Endodermal cell (in vitro differentiated cells): ENCODE results near the gene RBP7. TPM values are rescaled to one million over a fixed set of nuclear protein-coding genes. Genes with fewer than 3 reads are reported as not detected.

Experiments
- DNase-seq: peaks from one replicate; pipeline ENCODE4 v3.0.0-alpha.2; 2017
- H3K27ac ChIP-seq: 2 replicates; pipeline ENCODE4 v1.5.1; 2013; ENCODE audit warnings: mild to moderate bottlenecking, low read depth, low read length, moderate library complexity
- H3K27me3 ChIP-seq: 2 replicates; pipeline ENCODE4 v1.6.1; 2013; ENCODE audit warnings: mild to moderate bottlenecking, low read length, moderate library complexity; ENCODE audit not compliant: insufficient read depth, control insufficient read depth, poor library complexity, severe bottlenecking
- H3K36me3 ChIP-seq: 2 replicates; pipeline ENCODE4 v1.7.0; 2013; ENCODE audit warnings: mild to moderate bottlenecking, low read length, moderate library complexity; ENCODE audit not compliant: control insufficient read depth, insufficient read depth
- H3K4me1 ChIP-seq: one replicate; pipeline ENCODE4 v1.7.0; 2013; ENCODE audit warnings: low read length; ENCODE audit not compliant: control insufficient read depth, insufficient read depth
- H3K4me3 ChIP-seq: 2 replicates; pipeline ENCODE4 v1.5.1; 2013; ENCODE audit warnings: mild to moderate bottlenecking, low read length, moderate library complexity
- H3K9ac ChIP-seq: 2 replicates; pipeline ENCODE4 v1.6.1; 2013; ENCODE audit warnings: mild to moderate bottlenecking, low read length, moderate library complexity; ENCODE audit not compliant: poor library complexity, severe bottlenecking; ENCODE audit errors: extremely low read depth
- H3K9me3 ChIP-seq: 2 replicates; pipeline ENCODE4 v1.6.1; 2013; ENCODE audit warnings: mild to moderate bottlenecking, low read length, moderate library complexity; ENCODE audit not compliant: control insufficient read depth
- H3K27ac Mint-ChIP-seq: 2 replicates; pipeline ENCODE4 v1.8.0; 2020; ENCODE audit warnings: mixed read lengths
- H3K27me3 Mint-ChIP-seq: 2 replicates; pipeline ENCODE4 v1.8.0; 2021; ENCODE audit warnings: mild to moderate bottlenecking, mixed read lengths; ENCODE audit not compliant: insufficient read depth
- H3K36me3 Mint-ChIP-seq: 2 replicates; pipeline ENCODE4 v1.8.0; 2020; ENCODE audit warnings: low read depth, mixed read lengths
- H3K4me1 Mint-ChIP-seq: 2 replicates; pipeline ENCODE4 v1.8.0; 2020; ENCODE audit warnings: mixed read lengths
- H3K4me3 Mint-ChIP-seq: 2 replicates; pipeline ENCODE4 v1.8.0; 2020; ENCODE audit warnings: mild to moderate bottlenecking, moderate library complexity, mixed read lengths
- H3K9me3 Mint-ChIP-seq: 2 replicates; pipeline ENCODE4 v1.8.0; 2020; ENCODE audit warnings: mild to moderate bottlenecking, mixed read lengths
- CTCF ChIP-seq: fragments of 200-600 bp; sonication (generic); conservative IDR thresholded peaks from 2 replicates; pipeline ENCODE4 v1.5.0; 2021; ENCODE audit warnings: antibody characterized with exemption, mild to moderate bottlenecking
- WGBS, 2 experiments: methylation state at CpG; one replicate each; pipeline versions ENCODE4 v1.1.5 to v1.1.7; 2013; ENCODE audit warnings: missing lambda C conversion rate in 2 of 2, mixed read lengths in 1 of 2; ENCODE audit not compliant: insufficient coverage in 1 of 2, insufficient read length in 1 of 2; 5-methylcytosine and 5-hydroxymethylcytosine counted together
- total RNA-seq, 2 donors: library from RNA; stranded (reverse); fragmentation: NEBNext Ultra II Directional in 1 of 2; extraction: Animal tissue kit (Norgen Biotek cat#: 25700) in 1 of 2; gene quantifications; 2 replicates in 1 of 2; 3 replicates in 1 of 2; pipeline ENCODE4 v1.2.1, GENCODE V29; 2021

The RBP7 gene
- total RNA-seq, 2 donors from 2014 or later: 0.77 to 2.6 TPM

DNA sequence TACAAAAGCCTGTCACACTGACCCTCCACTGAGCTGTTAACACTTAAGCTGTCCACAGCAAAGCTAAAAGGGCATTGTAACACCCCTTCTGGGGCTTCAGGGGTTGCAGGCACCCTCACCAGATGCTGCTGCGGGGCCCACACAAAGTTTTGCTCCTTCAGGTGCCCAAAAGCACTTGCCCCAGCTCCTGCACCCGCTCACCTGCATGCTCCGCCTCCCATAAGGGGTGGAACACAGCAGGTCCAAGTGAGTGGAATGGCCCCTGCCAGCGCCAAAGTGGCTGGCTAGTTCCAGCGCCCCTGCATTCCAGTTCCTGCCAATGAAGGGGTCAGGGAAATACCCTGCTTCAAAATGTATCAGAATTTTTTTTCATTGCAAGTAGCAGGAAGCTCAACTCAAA lies 7.3 kb upstream of the RBP7 start:
- H3K9me3 ChIP-seq: no peaks in the 10 kb centered on the region
- no peak overlapping the region for H3K27ac ChIP-seq
- no peak overlapping the region for H3K4me3 Mint-ChIP-seq
- H3K27ac Mint-ChIP-seq: no peak overlapping the region
- H3K27me3 Mint-ChIP-seq: peaks cover 6% of the 10 kb centered on the region
- no peaks in the 10 kb centered on the region for H3K36me3 ChIP-seq
- DNase-seq: no peak
- H3K9ac ChIP-seq: no peak overlapping the region
- H3K27me3 ChIP-seq: no peaks in the 10 kb centered on the region
- no peaks in the 10 kb centered on the region for H3K36me3 Mint-ChIP-seq
- no peaks in the 10 kb centered on the region for H3K9me3 Mint-ChIP-seq
- WGBS, 2 experiments: 87 to 93% methylated on average over 4 to 5 of the region's 5 CpGs
- no peaks in the 10 kb centered on the region for H3K4me1 Mint-ChIP-seq
- H3K4me1 ChIP-seq: no peaks in the 10 kb centered on the region
- no peak for TF ChIP-seq CTCF
- no peak overlapping the region for H3K4me3 ChIP-seq

DNA sequence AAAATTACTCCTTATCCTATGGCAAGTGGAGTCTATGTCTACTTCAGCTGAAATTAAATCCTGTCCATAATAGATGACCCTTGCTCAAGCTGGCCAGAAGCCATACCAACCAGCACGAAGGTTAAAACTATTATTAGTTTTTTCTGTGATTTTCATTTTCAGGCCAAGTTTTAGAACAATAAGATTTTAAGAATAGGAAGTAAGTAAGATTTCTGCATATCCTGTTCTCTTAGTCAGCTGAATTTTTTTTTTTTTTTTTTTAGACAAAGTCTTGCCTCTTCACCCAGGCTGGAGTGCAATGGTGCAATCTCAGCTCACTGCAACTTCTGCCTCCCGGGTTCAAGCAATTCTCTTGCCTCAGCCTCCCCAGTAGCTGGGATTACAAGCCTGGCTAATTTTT lies 6.1 kb upstream of the RBP7 start:
- Mint-ChIP-seq H3K4me3 (no peak overlapping the region), H3K27me3 (peaks cover 10% of the 10 kb centered on the region)

GRCh38 chr1:9992910-9993309 lies 4.1 kb upstream of the RBP7 start:
- Mint-ChIP-seq H3K4me1 (peaks cover 5% of the 10 kb centered on the region), H3K4me3 (no peak overlapping the region), H3K9me3 (no peaks in the 10 kb centered on the region), H3K36me3 (no peaks in the 10 kb centered on the region), H3K27me3 (peaks cover 24% of the 10 kb centered on the region), H3K27ac (no peak overlapping the region)
- Histone ChIP-seq H3K9me3 (no peaks in the 10 kb centered on the region), H3K36me3 (no peaks in the 10 kb centered on the region), H3K4me3 (no peak overlapping the region), H3K27ac (no peak overlapping the region), H3K27me3 (peaks cover 23% of the 10 kb centered on the region), H3K4me1 (no peaks in the 10 kb centered on the region), H3K9ac (no peak overlapping the region)
- no peak for DNase-seq
- no peak for TF ChIP-seq CTCF
- 92 to 95% methylated on average over 5 of the region's 5 CpGs for WGBS, 2 experiments

More for the DNA sequence above, 6.1 kb upstream of the RBP7 start:
- WGBS, 2 experiments: 90 to 100% methylated on average over 1 to 2 of the region's 2 CpGs
- Histone ChIP-seq H3K27ac (no peak overlapping the region), H3K27me3 (peaks cover 3% of the 10 kb centered on the region), H3K4me3 (no peak overlapping the region), H3K9me3 (no peaks in the 10 kb centered on the region), H3K9ac (no peak overlapping the region), H3K4me1 (no peaks in the 10 kb centered on the region), H3K36me3 (no peaks in the 10 kb centered on the region)
- H3K4me1 Mint-ChIP-seq: no peaks in the 10 kb centered on the region
- H3K36me3 Mint-ChIP-seq: no peaks in the 10 kb centered on the region
- H3K9me3 Mint-ChIP-seq: no peaks in the 10 kb centered on the region
- H3K27ac Mint-ChIP-seq: no peak overlapping the region
- TF ChIP-seq CTCF: no peak
- DNase-seq: no peak
